Measurements from ENCODE around the gene MED1.
A peak's percentile ranks its signal among the peaks of the same experiment; 100 is the strongest.
"Not testable (repeated sequence)": the region's sequence is repeated elsewhere in the genome, so short reads cannot be mapped to it uniquely, and the experiment has no call there.

Gene MED1

DNA sequence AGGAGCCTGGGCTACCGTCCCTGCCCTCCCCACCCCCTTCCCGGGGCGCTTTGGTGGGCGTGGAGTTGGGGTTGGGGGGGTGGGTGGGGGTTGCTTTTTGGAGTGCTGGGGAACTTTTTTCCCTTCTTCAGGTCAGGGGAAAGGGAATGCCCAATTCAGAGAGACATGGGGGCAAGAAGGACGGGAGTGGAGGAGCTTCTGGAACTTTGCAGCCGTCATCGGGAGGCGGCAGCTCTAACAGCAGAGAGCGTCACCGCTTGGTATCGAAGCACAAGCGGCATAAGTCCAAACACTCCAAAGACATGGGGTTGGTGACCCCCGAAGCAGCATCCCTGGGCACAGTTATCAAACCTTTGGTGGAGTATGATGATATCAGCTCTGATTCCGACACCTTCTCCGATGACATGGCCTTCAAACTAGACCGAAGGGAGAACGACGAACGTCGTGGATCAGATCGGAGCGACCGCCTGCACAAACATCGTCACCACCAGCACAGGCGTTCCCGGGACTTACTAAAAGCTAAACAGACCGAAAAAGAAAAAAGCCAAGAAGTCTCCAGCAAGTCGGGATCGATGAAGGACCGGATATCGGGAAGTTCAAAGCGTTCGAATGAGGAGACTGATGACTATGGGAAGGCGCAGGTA, 11.0 kb upstream of the MED1 start:
- Mint-ChIP-seq H3K36me3 (peaks cover 52% of the 10 kb centered on the region), H3K4me1 (peaks cover 14% of the 10 kb centered on the region), H3K9me3 (peaks cover 3% of the 10 kb centered on the region), H3K27ac (peak overlapping the region; percentile 97), H3K4me3 (peak overlapping the region; percentile 86)
- ATAC-seq, result peak; percentile 25
- DNase-seq (ENCODE audit: low spot score in 2 of 2), result no peak

DNA sequence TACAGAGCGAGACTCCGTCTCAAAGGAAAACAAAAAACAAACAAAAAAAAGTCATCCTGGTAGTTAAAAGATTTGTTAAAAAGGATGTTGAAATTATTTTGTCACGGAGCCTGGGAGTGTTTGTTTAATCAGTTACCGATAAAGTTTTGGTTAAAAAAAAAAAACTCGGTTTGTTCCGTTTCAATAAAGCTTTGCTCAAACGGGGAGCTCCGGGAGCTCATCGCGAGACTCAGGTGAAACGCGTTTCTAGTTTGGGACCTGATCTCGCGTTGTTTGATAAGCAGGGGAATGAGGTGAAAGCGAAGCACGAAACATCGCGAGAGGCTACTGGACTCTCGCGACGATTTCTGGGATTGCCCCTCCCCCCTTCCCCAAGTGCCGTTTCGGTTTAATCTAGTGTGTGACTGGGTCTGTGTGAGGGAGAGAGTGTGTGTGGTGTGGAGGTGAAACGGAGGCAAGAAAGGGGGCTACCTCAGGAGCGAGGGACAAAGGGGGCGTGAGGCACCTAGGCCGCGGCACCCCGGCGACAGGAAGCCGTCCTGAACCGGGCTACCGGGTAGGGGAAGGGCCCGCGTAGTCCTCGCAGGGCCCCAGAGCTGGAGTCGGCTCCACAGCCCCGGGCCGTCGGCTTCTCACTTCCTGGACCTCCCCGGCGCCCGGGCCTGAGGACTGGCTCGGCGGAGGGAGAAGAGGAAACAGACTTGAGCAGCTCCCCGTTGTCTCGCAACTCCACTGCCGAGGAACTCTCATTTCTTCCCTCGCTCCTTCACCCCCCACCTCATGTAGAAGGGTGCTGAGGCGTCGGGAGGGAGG, 10.3 kb upstream of the MED1 start, which contains the start of gene CDK12:
Gene CDK12, plus strand, starts transcription at position 374 of the 813 bp plus-strand sequence. CDS start 586 bp downstream, outside the sequence.
- Mint-ChIP-seq H3K9me3 (peaks cover 3% of the 10 kb centered on the region), H3K4me3 (peak within 1 kb of the TSS; percentile 86), H3K36me3 (peaks cover 44% of the 10 kb centered on the region), H3K4me1 (peaks cover 14% of the 10 kb centered on the region), H3K27ac (peak within 1 kb of the TSS; percentile 97)
- ATAC-seq (peak; percentile 87), DNase-seq (ENCODE audit: low spot score in 2 of 2) (peak; percentile 89 to 97)

- peaks cover 4% of the 10 kb centered on the region for H3K4me1 Mint-ChIP-seq
- peaks cover 6% of the 10 kb centered on the region for H3K36me3 Mint-ChIP-seq
- DNase-seq (ENCODE audit: low spot score in 2 of 2) (no peak), ATAC-seq (no peak)
- H3K4me3 Mint-ChIP-seq, result no peak overlapping the region
- H3K27ac Mint-ChIP-seq, result no peak overlapping the region
- H3K9me3 Mint-ChIP-seq, result peaks cover 3% of the 10 kb centered on the region
These were observed 4.9 kb upstream of the MED1 start for GRCh38 chr17:39455919-39456318.

- ATAC-seq (no peak), DNase-seq (ENCODE audit: low spot score in 2 of 2) (no peak)
- peak overlapping the region; percentile 99 for H3K27ac Mint-ChIP-seq
These were observed 1.0 kb downstream of the MED1 start for GRCh38 chr17:39450051-39450450.

GRCh38 chr17:39447561-39447960, 3.5 kb downstream of the MED1 start:
- Mint-ChIP-seq H3K4me3 (no peak overlapping the region), H3K36me3 (peaks cover 80% of the 10 kb centered on the region), H3K9me3 (no peaks in the 10 kb centered on the region), H3K4me1 (peaks cover 22% of the 10 kb centered on the region), H3K27ac (no peak overlapping the region)
- ATAC-seq, result no peak
- DNase-seq (ENCODE audit: low spot score in 2 of 2), result no peak

More at GRCh38 chr17:39450051-39450450, 1.0 kb downstream of the MED1 start:
- Mint-ChIP-seq H3K9me3 (no peaks in the 10 kb centered on the region), H3K4me3 (peak overlapping the region; percentile 97), H3K36me3 (peaks cover 55% of the 10 kb centered on the region), H3K4me1 (peaks cover 22% of the 10 kb centered on the region)

DNA sequence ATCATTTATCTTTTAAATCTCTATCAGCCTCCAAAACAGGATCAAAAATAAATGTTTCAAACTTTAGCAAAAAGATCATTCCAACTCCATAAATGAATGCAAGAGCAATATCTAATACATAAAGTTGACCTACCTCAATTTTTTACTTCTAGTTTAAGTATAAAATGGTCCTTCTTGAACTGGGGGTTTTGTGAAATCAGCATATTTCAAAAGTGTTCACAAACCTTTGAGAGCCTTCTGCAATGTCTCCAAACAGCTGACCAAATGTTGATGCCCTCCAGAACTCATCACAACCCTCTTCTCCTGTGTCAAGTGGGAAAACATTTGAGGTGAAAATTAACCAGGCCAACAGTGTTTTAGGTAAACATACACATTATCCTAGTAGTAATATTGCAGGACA, 7.7 kb downstream of the MED1 start:
- no peak for DNase-seq (ENCODE audit: low spot score in 2 of 2)
- Mint-ChIP-seq H3K9me3 (no peaks in the 10 kb centered on the region), H3K4me1 (peaks cover 15% of the 10 kb centered on the region), H3K27ac (peak overlapping the region; percentile 26), H3K4me3 (no peak overlapping the region), H3K36me3 (peaks cover 100% of the 10 kb centered on the region)
- ATAC-seq, result no peak

- H3K36me3 Mint-ChIP-seq, result peaks cover 100% of the 10 kb centered on the region
- not testable (repeated sequence) for H3K4me3 Mint-ChIP-seq; ATAC-seq; H3K4me1 Mint-ChIP-seq; DNase-seq (ENCODE audit: low spot score in 2 of 2); H3K27ac Mint-ChIP-seq; H3K9me3 Mint-ChIP-seq
These were observed 11.2 kb downstream of the MED1 start for GRCh38 chr17:39439868-39440267.

DNA sequence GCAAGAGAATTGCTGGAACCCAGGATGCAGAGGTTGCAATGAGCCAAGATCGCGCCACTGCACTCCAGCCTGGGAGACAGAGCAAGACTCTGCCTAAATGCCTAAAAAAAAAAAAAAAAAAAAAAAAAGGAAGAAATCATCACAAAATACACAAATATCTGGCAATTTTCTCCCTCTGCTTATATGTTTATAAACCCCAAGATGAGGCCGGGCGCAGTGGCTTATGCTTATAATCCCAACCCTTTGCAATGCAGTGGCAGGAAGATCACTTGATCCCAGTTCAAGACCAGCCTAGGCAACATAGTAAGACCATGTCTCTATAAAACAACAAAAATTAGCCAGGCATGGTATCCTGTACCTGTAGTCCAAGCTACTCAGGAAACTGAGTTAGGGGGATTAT, 21.5 kb downstream of the MED1 start:
- no peak overlapping the region for H3K4me3 Mint-ChIP-seq
- no peaks in the 10 kb centered on the region for H3K9me3 Mint-ChIP-seq
- no peak overlapping the region for H3K27ac Mint-ChIP-seq
- H3K36me3 Mint-ChIP-seq, result peaks cover 100% of the 10 kb centered on the region
- H3K4me1 Mint-ChIP-seq, result no peaks in the 10 kb centered on the region
- DNase-seq (ENCODE audit: low spot score in 2 of 2) (no peak), ATAC-seq (no peak)

GRCh38 chr17:39416141-39416540, 34.9 kb downstream of the MED1 start:
- no peak overlapping the region for H3K4me3 Mint-ChIP-seq
- DNase-seq (ENCODE audit: low spot score in 2 of 2) (no peak), ATAC-seq (no peak)
- H3K36me3 Mint-ChIP-seq, result peaks cover 100% of the 10 kb centered on the region
- no peaks in the 10 kb centered on the region for H3K4me1 Mint-ChIP-seq
- H3K27ac Mint-ChIP-seq, result no peak overlapping the region
- H3K9me3 Mint-ChIP-seq, result no peaks in the 10 kb centered on the region

- peaks cover 6% of the 10 kb centered on the region for H3K4me1 Mint-ChIP-seq
- ATAC-seq, result no peak
- peaks cover 95% of the 10 kb centered on the region for H3K36me3 Mint-ChIP-seq
- no peak for DNase-seq (ENCODE audit: low spot score in 2 of 2)
- peak overlapping the region; percentile 18 for H3K27ac Mint-ChIP-seq
- no peak overlapping the region for H3K4me3 Mint-ChIP-seq
- H3K9me3 Mint-ChIP-seq, result no peaks in the 10 kb centered on the region
These were observed 40.8 kb downstream of the MED1 start for GRCh38 chr17:39410279-39410678.

GRCh38 chr17:39408360-39408759, 42.7 kb downstream of the MED1 start:
- DNase-seq (ENCODE audit: low spot score in 2 of 2) (no peak), ATAC-seq (no peak)
- Mint-ChIP-seq H3K9me3 (no peaks in the 10 kb centered on the region), H3K27ac (peak overlapping the region; percentile 51), H3K36me3 (peaks cover 86% of the 10 kb centered on the region), H3K4me1 (peaks cover 17% of the 10 kb centered on the region), H3K4me3 (no peak overlapping the region)

- peaks cover 82% of the 10 kb centered on the region for H3K36me3 Mint-ChIP-seq
- no peaks in the 10 kb centered on the region for H3K9me3 Mint-ChIP-seq
- no peak overlapping the region for H3K4me3 Mint-ChIP-seq
- DNase-seq (ENCODE audit: low spot score in 2 of 2) (no peak), ATAC-seq (no peak)
- peaks cover 25% of the 10 kb centered on the region for H3K4me1 Mint-ChIP-seq
- no peak overlapping the region for H3K27ac Mint-ChIP-seq
These were observed 44.1 kb downstream of the MED1 start for GRCh38 chr17:39406951-39407350.

- H3K27ac Mint-ChIP-seq, result peak overlapping the region; percentile 84
- DNase-seq (ENCODE audit: low spot score in 2 of 2) (no peak), ATAC-seq (no peak)
- H3K36me3 Mint-ChIP-seq, result peaks cover 82% of the 10 kb centered on the region
- peak overlapping the region; percentile 49 for H3K4me3 Mint-ChIP-seq
- H3K9me3 Mint-ChIP-seq, result no peaks in the 10 kb centered on the region
- peaks cover 30% of the 10 kb centered on the region for H3K4me1 Mint-ChIP-seq
These were observed 45.6 kb downstream of the MED1 start for GRCh38 chr17:39405436-39405835.

GRCh38 chr17:39404542-39405378, 46.3 kb downstream of the MED1 start:
- no peaks in the 10 kb centered on the region for H3K9me3 Mint-ChIP-seq
- ATAC-seq (peak; percentile 65), DNase-seq (ENCODE audit: low spot score in 2 of 2) (peak in 1 of 2 donors; percentile 60)
- H3K4me1 Mint-ChIP-seq, result peaks cover 36% of the 10 kb centered on the region
- peak overlapping the region; percentile 84 for H3K27ac Mint-ChIP-seq
- peaks cover 77% of the 10 kb centered on the region for H3K36me3 Mint-ChIP-seq
- peak overlapping the region; percentile 49 for H3K4me3 Mint-ChIP-seq

All from stimulated activated effector memory CD8-positive, alpha-beta T cell treated with anti-CD3 and anti-CD28 coated beads, Interleukin-12 subunit alpha, Interleukin-12 subunit beta, amount 100 ng/mL, for 72 hours (primary cell).